SIG-M5 (cell line): ENCODE measurements around the gene GPSM3.
"Not testable (repeated sequence)": the region's sequence is repeated elsewhere in the genome, so short reads cannot be mapped to it uniquely, and the experiment has no call there.

ENCODE experiments used
- DNase-seq: peaks from one replicate; lab custom pipeline; 2025; lab: John Stamatoyannopoulos, UW

The GPSM3 gene

GRCh38 chr6:32202186-32202585, 9.7 kb upstream of the GPSM3 start:
- no peak for DNase-seq

- no peak for DNase-seq
Observed at GRCh38 chr6:32200711-32201475, 8.4 kb upstream of the GPSM3 start.

- DNase-seq: no peak
Observed at GRCh38 chr6:32198866-32199265, 6.4 kb upstream of the GPSM3 start.

GRCh38 chr6:32198345-32198696, 5.9 kb upstream of the GPSM3 start:
- DNase-seq: no peak

- no peak for DNase-seq
Observed at GRCh38 chr6:32196682-32197616, 4.5 kb upstream of the GPSM3 start.

- DNase-seq: no peak
Observed at GRCh38 chr6:32195902-32196681, 3.6 kb upstream of the GPSM3 start.

GRCh38 chr6:32195652-32195901, 3.1 kb upstream of the GPSM3 start:
- DNase-seq: peak; percentile 88

GRCh38 chr6:32194825-32195651, 2.6 kb upstream of the GPSM3 start:
- DNase-seq: no peak

GRCh38 chr6:32194388-32194787, 1.9 kb upstream of the GPSM3 start:
- no peak for DNase-seq

- not testable (repeated sequence) for DNase-seq
Observed at GRCh38 chr6:32193096-32193495, 653 bp upstream of the GPSM3 start.

GRCh38 chr6:32191696-32192607, 491 bp downstream of the GPSM3 start:
- no peak for DNase-seq

- no peak for DNase-seq
Observed at GRCh38 chr6:32190911-32191677, 1.3 kb downstream of the GPSM3 start.

- peak; percentile 20 for DNase-seq
Observed at GRCh38 chr6:32190054-32190851, 2.2 kb downstream of the GPSM3 start, which contains the start of gene PBX2. PBX2 (minus strand) TSS chr6:32190202; CDS start chr6:32189915, 287 bp downstream.

GRCh38 chr6:32189742-32190053, 2.7 kb downstream of the GPSM3 start:
- DNase-seq: no peak

GRCh38 chr6:32189069-32189741, 3.2 kb downstream of the GPSM3 start:
- DNase-seq: no peak

- DNase-seq: no peak
Observed at GRCh38 chr6:32188381-32189068, 3.9 kb downstream of the GPSM3 start.

- DNase-seq: not testable (repeated sequence)
Observed at GRCh38 chr6:32187725-32188380, 4.6 kb downstream of the GPSM3 start.
